K562 (cell line): Measurements from ENCODE around the gene NT5C.

Source experiments
- ARHGAP35 ChIP-seq: fragments of 450-650 bp; IDR thresholded peaks from 2 replicates; pipeline ENCODE4 v1.6.1; 2018; ENCODE audit not compliant: partially characterized antibody
- KDM1A ChIP-seq, 2 experiments: fragments of 450-650 bp; IDR thresholded peaks; 2 replicates each; pipeline ENCODE4 v1.6.1; 2016; ENCODE audit warnings: mild to moderate bottlenecking in 2 of 2
- NFATC3 ChIP-seq: fragments of 450-650 bp; IDR thresholded peaks from 2 replicates; pipeline ENCODE4 v1.6.1; 2017; ENCODE audit warnings: mild to moderate bottlenecking
- NRF1 ChIP-seq, 2 experiments: fragments of 450-650 bp; IDR thresholded peaks in 1 of 2; conservative IDR thresholded peaks in 1 of 2; 2 replicates each; pipeline ENCODE4 v1.6.1; 2014; ENCODE audit warnings: mild to moderate bottlenecking in 2 of 2
- RBFOX2 ChIP-seq: fragments of 200-400 bp; formaldehyde crosslinking; IDR thresholded peaks from 2 replicates; pipeline ENCODE4 v1.6.1; 2017; ENCODE audit warnings: low read depth, mild to moderate bottlenecking, low read length, moderate library complexity
- SRSF9 ChIP-seq: fragments of 200-400 bp; formaldehyde crosslinking; IDR thresholded peaks from 2 replicates; pipeline ENCODE4 v1.6.1; 2017; ENCODE audit warnings: low read depth, low read length, borderline replicate concordance
- ZNF224 ChIP-seq: sonication (generic); formaldehyde crosslinking; IDR thresholded peaks from 2 replicates; pipeline ENCODE4 v1.8.0; 2022; ENCODE audit warnings: mild to moderate bottlenecking, missing genetic modification reagents
- ZNF324 ChIP-seq: fragments of 250-450 bp; sonication (Bioruptor Pico); IDR thresholded peaks from 2 replicates; pipeline ENCODE4 v1.4.0; 2020; ENCODE audit warnings: mild to moderate bottlenecking
- TF ChIP-seq, protein P1 (sequence below), 3 experiments: IDR thresholded peaks in 2 of 3; conservative IDR thresholded peaks in 1 of 3; 2 replicates each; pipeline ENCODE4 v1.5.1; 2011 to 2012; ENCODE audit warnings: low read length in 3 of 3, mild to moderate bottlenecking in 3 of 3, control low read depth in 2 of 3, improper control_type of control experiment in 1 of 3, inconsistent platforms in 1 of 3, low read depth in 1 of 3, mixed read lengths in 1 of 3, moderate library complexity in 1 of 3; ENCODE audit not compliant: insufficient read depth in 2 of 3
- TF ChIP-seq, protein P2 (sequence below): fragments of 250-450 bp; sonication (Bioruptor Pico); IDR thresholded peaks from 2 replicates; pipeline ENCODE4 v1.8.0; 2021; ENCODE audit warnings: moderate library complexity, mild to moderate bottlenecking, inconsistent platforms
- TF ChIP-seq, protein P3 (sequence below): IDR thresholded peaks from 2 replicates; pipeline ENCODE4 v1.6.1; 2011; ENCODE audit not compliant: insufficient read length; ENCODE audit errors: extremely low read depth
- TF ChIP-seq, protein P4 (sequence below): fragments of 450-650 bp; IDR thresholded peaks from 2 replicates; pipeline ENCODE4 v1.7.1; 2018; ENCODE audit warnings: mild to moderate bottlenecking, low read depth; ENCODE audit not compliant: partially characterized antibody
- TF ChIP-seq, protein P5 (sequence below): sonication (generic); formaldehyde crosslinking; IDR thresholded peaks from 2 replicates; pipeline ENCODE4 v1.8.1; 2023; ENCODE audit warnings: mild to moderate bottlenecking, missing genetic modification reagents

DNA sequence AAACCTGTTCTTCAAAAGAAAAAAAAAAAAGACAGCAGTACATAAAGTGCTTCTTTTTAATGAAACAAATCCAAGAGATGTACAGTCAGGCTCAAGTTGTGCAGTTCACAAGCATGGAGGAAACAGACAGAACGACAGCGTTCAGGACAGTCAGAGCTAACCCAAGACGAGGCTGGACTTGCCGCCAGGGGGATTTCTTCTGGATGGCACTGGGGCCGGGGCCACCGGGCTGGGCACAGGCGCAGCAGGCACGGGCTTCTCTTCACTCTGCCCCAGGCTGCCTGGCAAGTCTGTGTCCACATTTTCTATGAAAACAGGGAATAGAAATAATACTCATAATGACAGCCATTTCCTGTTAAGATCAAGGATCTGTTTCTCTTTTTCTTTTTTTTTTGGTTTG, 4.4 kb upstream of the NT5C start:
- TF ChIP-seq NRF1 (conservative IDR thresholded peaks at IDR 0.05 in 1 of 2, IDR thresholded peaks at IDR 0.05 in 1 of 2) = no peak
- no peak for TF ChIP-seq RBFOX2
- TF ChIP-seq ZNF324 (CRISPR knock-in tag) = no peak
- TF ChIP-seq, protein P1, sequence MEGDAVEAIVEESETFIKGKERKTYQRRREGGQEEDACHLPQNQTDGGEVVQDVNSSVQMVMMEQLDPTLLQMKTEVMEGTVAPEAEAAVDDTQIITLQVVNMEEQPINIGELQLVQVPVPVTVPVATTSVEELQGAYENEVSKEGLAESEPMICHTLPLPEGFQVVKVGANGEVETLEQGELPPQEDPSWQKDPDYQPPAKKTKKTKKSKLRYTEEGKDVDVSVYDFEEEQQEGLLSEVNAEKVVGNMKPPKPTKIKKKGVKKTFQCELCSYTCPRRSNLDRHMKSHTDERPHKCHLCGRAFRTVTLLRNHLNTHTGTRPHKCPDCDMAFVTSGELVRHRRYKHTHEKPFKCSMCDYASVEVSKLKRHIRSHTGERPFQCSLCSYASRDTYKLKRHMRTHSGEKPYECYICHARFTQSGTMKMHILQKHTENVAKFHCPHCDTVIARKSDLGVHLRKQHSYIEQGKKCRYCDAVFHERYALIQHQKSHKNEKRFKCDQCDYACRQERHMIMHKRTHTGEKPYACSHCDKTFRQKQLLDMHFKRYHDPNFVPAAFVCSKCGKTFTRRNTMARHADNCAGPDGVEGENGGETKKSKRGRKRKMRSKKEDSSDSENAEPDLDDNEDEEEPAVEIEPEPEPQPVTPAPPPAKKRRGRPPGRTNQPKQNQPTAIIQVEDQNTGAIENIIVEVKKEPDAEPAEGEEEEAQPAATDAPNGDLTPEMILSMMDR (IDR thresholded peaks at IDR 0.05 in 2 of 3, conservative IDR thresholded peaks at IDR 0.05 in 1 of 3; ENCODE audit: insufficient read depth in 2 of 3, low read depth in 1 of 3, low read length in 3 of 3) = no peak
- TF ChIP-seq, protein P2, sequence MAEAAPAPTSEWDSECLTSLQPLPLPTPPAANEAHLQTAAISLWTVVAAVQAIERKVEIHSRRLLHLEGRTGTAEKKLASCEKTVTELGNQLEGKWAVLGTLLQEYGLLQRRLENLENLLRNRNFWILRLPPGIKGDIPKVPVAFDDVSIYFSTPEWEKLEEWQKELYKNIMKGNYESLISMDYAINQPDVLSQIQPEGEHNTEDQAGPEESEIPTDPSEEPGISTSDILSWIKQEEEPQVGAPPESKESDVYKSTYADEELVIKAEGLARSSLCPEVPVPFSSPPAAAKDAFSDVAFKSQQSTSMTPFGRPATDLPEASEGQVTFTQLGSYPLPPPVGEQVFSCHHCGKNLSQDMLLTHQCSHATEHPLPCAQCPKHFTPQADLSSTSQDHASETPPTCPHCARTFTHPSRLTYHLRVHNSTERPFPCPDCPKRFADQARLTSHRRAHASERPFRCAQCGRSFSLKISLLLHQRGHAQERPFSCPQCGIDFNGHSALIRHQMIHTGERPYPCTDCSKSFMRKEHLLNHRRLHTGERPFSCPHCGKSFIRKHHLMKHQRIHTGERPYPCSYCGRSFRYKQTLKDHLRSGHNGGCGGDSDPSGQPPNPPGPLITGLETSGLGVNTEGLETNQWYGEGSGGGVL (CRISPR knock-in tag) = no peak
- no peak for TF ChIP-seq ZNF224
- TF ChIP-seq ARHGAP35 = no peak
- TF ChIP-seq, protein P3, sequence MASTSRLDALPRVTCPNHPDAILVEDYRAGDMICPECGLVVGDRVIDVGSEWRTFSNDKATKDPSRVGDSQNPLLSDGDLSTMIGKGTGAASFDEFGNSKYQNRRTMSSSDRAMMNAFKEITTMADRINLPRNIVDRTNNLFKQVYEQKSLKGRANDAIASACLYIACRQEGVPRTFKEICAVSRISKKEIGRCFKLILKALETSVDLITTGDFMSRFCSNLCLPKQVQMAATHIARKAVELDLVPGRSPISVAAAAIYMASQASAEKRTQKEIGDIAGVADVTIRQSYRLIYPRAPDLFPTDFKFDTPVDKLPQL = no peak
- TF ChIP-seq, protein P4, sequence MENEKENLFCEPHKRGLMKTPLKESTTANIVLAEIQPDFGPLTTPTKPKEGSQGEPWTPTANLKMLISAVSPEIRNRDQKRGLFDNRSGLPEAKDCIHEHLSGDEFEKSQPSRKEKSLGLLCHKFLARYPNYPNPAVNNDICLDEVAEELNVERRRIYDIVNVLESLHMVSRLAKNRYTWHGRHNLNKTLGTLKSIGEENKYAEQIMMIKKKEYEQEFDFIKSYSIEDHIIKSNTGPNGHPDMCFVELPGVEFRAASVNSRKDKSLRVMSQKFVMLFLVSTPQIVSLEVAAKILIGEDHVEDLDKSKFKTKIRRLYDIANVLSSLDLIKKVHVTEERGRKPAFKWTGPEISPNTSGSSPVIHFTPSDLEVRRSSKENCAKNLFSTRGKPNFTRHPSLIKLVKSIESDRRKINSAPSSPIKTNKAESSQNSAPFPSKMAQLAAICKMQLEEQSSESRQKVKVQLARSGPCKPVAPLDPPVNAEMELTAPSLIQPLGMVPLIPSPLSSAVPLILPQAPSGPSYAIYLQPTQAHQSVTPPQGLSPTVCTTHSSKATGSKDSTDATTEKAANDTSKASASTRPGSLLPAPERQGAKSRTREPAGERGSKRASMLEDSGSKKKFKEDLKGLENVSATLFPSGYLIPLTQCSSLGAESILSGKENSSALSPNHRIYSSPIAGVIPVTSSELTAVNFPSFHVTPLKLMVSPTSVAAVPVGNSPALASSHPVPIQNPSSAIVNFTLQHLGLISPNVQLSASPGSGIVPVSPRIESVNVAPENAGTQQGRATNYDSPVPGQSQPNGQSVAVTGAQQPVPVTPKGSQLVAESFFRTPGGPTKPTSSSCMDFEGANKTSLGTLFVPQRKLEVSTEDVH = no peak
- no peak for TF ChIP-seq SRSF9
- TF ChIP-seq NFATC3 = no peak
- TF ChIP-seq, protein P5, sequence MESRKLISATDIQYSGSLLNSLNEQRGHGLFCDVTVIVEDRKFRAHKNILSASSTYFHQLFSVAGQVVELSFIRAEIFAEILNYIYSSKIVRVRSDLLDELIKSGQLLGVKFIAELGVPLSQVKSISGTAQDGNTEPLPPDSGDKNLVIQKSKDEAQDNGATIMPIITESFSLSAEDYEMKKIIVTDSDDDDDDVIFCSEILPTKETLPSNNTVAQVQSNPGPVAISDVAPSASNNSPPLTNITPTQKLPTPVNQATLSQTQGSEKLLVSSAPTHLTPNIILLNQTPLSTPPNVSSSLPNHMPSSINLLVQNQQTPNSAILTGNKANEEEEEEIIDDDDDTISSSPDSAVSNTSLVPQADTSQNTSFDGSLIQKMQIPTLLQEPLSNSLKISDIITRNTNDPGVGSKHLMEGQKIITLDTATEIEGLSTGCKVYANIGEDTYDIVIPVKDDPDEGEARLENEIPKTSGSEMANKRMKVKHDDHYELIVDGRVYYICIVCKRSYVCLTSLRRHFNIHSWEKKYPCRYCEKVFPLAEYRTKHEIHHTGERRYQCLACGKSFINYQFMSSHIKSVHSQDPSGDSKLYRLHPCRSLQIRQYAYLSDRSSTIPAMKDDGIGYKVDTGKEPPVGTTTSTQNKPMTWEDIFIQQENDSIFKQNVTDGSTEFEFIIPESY = no peak
- no peak for TF ChIP-seq KDM1A (IDR thresholded peaks at IDR 0.05)
